NCI-H2196 treated with DMSO at 0.1 percent for 48 hours (cell line): ENCODE results near the gene GABRG3.
"Not testable (repeated sequence)": the region's sequence is repeated elsewhere in the genome, so short reads cannot be mapped to it uniquely, and the experiment has no call there.

Experiments
- DNase-seq: peaks from one replicate; lab custom pipeline; 2025; ENCODE audit not compliant: unreplicated experiment; lab: John Stamatoyannopoulos, UW

The GABRG3 gene

DNA sequence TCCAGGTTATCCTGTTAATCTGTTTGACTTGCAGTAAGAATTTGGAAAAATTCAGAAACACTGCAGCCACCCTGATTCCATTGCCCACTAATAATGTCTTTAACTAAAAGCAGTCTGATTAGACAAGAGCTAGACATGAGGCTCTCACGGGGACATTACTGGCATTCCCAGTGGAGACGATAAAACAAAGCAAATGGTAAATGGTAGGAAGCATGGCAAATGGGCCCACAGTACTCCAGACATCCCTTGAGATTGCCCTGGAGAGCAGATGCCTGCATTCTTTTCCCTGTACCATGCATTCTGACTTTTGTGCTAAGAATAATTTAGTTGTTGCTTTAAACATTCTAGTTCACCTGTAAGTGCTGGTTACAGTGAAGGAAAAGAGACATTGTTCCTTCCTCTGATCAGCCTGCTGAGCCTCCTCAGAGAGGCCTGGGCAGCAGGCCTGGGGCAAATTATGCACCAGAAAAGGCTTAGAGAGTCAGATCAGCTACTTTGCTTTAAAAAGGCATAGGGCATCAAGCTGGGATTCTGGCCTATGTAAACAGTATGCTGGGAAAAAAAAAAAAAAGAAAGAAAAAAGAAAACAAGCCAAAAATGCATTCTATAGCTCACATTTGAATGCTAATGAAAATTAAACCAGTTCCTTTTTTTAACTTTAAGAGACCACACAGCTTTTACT, 204.6 kb downstream of the GABRG3 start:
- no peak for DNase-seq

DNA sequence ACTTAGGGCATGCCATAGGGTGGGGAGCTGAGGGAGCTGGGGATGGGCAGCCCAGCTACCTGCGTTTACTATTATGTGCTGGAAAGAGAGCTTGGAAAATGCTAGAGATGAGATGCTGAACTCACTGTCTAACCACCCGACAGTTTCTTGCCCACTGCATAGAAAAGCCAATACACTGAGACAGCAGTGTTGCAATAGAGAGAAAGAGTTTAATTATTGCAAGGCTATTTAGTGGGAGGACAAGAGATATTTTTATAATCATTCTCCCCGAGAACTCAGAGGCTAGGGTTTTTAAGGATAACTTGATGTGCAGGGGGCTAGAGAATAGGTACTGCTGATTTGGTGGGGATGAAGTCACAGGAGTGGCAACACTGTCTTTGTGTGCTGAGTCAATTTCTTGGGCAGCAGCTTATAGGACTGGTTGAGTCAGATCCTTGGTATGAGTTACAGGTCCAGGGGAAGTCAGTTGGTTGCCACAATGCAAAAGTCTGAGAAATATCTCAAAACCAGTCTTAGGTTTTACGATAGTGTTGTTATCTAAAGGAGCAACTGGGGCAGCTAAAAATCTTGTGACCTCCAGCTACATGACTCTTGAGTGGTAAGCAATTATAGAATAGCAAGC, 205.9 kb downstream of the GABRG3 start:
- DNase-seq, result no peak

DNA sequence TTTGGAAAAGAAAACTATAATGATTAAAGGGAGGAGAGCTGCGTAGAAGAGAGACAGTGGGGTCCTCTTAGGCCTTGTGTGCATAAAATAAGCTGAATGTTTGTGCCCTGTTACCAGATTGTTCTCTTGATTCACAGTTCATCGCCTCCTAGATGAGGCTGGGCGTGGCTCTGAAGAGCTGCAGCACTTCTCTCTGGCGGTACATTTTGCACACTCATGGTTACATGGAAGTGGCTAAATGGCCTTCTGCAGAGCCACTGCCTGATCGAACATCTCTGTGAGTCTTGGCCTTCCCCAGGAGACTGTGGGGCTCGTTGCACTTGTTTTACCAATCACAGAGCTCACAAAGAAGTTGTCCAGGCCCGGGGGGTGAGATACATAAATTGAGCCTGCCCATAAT, 208.8 kb downstream of the GABRG3 start:
- no peak for DNase-seq

DNA sequence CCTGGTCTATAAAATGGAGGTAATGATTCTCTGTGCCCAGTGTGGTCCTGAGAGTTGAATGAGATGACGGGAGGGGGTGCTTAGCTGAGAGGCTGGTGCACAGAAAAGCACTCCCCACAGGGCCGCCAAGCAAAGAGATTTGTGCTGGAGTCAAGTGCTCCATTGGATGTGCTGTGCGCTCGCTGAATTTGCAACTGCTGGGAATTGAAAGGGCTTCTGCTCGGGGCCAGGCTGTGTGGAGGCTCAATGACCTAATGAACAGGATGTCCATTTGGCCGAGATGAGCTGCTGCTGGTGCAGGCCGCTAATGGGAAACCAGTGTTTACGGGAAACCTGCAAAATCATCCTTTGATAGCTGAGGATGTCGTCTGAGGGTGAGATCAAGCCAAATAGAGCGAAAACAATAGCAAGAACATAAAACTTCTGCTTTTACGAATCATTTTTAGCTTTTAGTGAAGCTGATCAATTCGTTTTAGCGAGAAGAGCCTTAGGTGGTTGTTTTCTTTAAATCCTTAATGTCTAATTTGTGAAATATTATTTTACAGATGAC, 211.7 kb downstream of the GABRG3 start:
- DNase-seq, result no peak

DNA sequence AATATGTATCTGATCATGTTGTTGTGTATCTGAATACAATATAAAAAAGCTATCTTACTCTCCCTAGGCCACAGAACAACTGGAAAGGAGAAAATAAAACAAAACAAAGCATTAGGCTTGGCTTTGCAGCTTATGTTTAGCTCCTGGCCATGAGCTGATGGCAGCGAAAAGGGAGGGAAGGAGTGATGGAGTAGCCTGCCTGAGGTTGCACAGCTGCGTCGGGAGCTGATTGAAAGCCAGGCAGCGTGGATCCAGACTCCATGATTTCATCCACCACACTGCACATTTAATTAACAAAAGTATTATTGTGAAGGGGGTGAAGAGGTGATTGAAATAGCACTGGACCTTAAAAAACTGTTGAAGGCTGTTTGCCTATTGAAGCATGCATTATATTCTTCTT, 212.2 kb downstream of the GABRG3 start:
- DNase-seq, result no peak

DNA sequence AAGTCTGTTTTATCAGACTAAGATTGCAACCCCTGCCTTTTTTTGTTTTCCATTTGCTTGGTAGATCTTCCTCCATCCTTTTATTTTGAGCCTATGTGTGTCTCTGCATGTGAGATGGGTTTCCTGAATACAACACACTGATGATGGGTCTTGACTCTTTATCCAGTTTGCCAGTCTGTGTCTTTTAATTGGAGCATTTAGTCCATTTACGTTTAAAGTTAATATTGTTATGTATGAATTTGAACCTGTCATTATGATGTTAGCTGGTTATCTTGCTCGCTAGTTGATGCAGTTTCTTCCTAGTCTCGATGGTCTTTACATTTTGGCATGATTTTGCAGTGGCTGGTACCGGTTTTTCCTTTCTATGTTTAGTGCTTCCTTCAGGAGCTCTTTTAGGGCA, 220.5 kb downstream of the GABRG3 start:
- DNase-seq, result not testable (repeated sequence)

DNA sequence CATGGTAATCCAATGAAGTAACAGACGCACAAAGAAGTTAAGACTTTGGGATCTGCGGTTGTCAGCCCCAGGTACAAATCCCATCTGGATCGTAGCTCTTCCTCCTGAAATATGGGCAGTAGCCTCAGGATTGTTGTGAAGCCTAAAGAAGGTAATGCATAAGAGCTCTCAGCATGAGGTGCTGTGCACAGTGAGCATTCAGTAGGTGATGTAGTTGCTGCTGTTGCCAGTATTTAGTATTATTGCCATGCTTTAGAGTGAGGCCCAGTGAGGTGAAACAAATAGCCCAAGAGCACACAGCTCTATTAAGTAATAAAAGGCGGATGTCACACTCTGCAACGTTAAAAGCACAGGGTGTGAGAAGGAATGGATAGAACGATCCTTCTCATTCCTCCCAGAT, 225.7 kb downstream of the GABRG3 start:
- DNase-seq, result no peak

DNA sequence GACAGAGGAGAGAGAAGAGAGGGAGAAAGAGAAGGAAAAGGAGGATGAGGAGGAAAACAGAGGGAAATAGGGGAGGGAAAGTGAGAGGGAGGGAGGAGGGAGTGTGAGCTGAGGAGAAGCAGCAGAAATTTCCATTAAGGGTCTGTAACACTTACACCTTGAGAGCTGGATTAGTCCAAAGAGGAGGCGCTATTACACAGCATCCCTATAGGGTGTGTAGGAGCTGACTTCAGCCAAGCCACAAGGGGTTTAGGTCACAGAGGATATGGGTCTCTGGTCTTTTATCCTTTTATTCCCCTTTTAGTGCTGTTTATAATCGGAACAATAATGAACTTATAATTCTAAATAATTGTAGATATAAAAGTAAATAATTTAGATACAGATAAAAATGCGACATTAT, 230.4 kb downstream of the GABRG3 start:
- no peak for DNase-seq

DNA sequence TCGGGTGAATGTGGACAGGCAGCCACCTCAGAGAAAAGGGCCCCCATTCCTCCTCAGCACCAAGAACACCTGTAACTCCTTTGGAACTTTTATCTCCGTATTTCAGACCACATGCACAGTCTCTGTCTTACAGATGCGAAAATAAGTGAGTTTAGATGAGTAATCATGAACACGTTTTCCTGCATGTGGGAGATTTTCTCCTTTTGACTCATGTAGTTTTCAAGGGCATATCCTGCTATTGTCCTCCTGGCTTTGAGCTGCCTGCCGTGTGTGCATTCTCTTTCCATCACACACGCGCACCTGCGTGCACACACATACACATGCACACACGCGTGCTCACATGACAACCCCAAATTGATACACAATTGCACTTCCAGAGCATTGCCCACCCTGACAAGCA, 239.2 kb downstream of the GABRG3 start:
- DNase-seq, result no peak

DNA sequence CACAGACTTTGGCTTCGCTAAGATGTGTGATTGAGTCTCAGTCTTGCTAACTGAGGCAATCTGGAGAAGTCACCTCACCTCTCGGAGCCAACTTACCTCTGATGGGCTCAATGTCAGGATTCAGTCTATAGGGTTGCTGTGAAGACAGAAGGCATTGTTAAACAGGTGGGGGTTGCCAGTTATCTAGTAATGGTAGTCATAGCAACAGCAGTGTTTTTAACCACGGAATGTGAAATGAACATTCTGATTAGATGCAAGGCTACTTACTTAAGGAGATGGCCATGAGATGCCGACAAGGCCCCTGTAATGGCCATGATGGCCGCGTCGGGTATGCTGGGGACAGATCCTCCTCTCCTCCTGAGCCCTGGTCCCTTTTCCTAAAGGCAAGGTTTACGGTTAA, 243.1 kb downstream of the GABRG3 start:
- no peak for DNase-seq

DNA sequence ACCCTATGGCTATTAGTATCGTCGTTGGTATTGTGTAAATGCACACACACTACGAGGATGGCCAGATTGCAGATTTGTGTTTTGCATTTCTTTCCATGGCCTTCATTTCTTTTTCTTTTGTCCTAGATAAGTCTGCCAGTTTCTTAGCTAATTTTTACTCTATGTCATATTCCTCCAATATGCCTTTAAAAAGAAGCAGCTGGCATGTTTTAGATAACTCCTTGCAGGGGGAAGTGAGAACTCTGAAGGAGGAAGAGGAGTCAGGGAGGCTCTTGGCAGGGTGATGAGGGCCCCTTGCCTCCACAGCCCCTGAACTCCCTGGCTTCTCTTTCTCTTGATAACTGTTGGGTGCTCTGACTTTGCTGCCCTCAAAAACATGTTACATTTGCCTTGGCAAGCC, 244.0 kb downstream of the GABRG3 start:
- no peak for DNase-seq

DNA sequence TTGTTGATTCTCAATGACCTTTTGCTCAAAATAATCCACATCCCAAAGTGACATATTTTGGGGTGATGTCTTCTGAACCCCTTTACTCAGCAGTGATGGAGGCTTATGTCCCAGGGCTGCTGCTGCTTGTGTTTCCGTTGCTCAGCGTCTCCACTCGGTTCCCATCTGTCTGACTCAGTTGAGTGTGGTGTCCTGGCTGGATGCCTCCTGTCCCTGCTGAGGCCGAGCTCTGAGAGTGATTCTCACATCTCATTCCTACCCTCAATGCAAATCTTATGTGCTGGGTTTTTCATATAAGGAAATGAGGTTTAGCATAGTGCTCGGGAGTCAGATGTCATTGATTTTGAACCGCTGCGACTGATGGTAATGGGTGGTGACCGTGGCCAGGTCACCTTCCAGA, 247.4 kb downstream of the GABRG3 start:
- no peak for DNase-seq

DNA sequence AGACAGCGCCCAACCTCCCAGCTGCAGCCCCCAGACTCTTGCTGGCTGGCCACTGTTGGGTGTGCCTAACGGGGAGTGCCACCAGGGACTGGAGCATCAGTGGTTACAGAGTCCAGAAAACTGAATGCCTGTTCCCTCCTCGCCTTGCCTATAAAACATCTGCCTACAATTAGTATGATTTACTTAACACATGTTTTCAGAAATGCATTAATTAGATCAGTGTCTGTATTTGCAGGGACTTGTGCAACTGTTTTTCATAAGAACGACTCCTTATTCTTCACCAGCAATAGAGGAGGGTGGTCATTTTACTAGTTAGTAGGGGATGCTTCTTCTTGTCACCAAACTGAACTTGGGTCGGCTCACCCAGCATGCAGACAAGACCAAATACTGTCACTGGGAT, 248.7 kb downstream of the GABRG3 start:
- DNase-seq, result no peak

DNA sequence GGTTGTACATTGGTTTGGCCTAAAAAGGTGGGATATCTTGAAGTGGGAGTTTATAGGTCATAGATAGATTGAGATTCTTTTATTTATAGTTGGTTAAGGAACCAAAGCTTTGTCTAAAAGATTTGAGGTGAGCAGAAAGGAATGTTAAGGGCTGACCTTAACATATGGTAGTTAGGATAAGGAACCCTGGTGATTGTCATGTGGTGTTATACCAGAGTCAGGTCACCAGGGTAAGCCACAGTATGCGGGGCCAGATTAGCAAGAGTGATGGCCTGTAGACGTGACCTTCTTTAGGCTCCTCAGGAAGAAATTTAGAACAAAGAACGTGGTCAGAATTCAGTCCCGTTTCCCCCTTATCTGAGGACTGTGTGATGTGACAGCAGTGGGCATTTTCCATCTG, 249.2 kb downstream of the GABRG3 start:
- DNase-seq, result no peak

DNA sequence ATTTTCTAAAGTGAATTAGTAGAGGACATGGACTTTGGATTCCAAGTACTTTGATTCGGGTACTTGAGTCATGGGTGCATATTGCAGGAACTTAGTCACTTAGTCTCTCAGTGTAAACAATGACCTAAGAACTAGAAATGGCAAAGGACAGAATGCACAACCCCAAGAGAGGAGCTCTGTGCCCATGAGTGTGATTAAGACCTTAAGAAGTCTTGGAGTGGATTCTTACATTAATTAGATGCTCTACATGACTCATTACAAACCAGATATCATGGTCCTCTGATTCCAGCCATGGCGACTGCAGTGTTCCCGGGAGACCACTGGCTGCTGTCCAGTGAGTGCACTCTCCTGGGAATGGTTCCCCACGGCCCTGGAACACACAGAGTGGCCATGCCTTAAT, 251.5 kb downstream of the GABRG3 start:
- no peak for DNase-seq

DNA sequence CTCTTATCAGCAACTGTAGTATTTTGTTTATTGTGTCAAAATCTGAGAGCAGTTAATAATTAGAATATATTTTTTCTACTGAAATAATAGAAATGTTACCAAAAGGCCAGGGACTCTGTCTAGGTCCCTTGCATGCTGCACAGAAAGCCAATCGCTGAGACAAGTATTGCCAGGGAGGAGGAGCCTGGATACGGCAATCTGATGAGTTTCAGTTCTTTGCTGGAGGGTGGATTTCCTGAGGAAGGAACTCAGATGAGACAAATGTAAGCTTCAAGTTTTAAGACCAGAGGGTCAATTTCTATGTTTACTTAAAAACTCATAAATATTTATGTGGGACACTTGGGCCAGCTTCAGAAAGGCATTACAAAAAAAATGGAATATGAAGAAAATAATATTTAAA, 252.2 kb downstream of the GABRG3 start:
- DNase-seq, result no peak

DNA sequence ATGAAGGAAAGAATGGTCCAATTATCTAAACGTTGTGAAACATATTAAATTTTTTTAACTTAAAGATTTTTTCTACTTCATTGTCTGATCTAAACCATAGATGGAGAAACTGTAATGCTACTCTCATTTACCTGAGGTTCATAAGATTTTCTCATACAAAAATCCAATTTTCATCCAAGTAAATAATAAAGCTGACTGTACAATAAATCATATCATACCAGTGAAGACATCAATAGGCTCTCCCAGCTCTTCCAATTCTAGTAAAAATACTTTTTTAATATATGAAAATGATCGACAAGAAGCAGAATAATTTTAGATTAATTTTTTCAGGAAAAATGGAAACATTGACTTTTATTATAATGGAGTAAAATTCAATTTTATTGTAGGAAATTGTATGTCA, 260.8 kb downstream of the GABRG3 start:
- no peak for DNase-seq

DNA sequence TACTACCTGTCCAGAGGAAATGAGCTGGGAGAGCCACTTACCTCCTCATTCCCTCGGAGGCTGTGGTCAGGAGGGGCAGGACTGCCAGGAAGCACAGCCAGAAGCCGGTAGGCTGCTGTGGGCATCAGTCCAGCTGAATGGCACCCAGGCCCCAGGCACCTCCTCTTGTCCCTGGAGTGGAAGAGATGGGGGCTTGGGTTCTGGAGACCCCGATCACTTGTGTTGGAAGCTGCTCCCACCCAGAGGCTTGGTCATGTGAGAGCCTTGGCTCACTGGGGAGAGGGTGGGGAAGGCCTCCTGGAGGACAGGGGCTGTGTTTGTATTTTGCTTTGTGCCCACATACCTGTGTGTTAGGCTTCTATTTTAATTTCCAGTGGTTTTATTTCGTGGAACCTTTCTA, 261.9 kb downstream of the GABRG3 start:
- no peak for DNase-seq

DNA sequence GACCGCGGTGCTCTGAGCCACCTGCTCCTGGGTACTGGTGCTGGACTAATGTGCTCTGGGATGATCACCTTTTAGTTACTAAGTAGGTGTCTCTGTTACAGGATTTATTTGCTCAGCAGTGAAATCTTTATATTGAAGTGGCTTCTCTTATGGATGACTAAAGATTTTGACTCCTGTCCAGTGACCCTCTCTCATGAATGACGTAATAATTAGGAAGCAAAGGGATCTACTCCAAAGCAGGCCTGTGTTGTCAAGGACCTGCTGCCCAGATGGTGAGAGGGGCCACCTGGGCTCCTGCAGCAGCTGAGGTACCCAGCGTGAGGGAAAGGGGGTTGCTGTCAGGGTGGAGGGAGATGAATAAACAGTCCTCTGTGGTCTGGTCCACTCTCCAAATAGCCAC, 263.6 kb downstream of the GABRG3 start:
- no peak for DNase-seq

DNA sequence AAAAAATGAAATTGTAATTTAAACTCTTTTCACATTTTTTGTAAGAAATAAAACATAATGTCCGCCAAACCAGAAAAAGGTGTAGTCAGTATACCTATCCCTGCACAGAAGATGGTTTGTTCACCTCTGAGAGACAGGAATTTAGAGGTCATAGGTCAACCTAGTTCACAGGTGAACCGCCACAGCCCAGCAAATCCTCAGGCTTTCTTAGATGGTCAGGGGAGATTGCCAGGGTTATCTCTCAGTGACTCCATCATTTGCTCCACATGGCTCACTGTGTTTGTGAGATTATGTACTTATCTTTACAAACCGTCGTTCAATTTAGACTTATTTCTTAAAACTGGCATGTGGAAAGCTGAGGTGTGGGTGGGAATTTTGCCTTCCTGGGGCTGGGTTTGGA, 264.2 kb downstream of the GABRG3 start:
- no peak for DNase-seq

DNA sequence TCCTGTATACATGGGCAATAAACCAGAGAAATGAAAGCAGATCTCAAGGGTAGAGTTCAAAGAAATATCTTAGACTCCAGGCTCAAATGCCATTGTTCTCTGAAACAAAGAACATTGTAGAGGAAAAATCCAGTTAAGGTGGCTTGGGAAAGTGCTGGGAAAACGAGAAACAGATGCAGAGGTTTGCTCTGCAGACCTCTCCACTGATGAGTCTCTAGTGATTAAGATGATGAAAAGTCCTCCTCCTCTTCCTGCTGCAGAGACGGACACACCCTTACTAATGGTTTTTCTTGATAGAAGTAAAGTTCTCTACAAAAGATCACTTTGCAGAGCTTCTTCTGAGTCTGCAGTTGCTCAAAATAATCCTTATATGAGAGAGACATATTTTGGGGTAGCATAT, 264.7 kb downstream of the GABRG3 start:
- DNase-seq, result no peak

DNA sequence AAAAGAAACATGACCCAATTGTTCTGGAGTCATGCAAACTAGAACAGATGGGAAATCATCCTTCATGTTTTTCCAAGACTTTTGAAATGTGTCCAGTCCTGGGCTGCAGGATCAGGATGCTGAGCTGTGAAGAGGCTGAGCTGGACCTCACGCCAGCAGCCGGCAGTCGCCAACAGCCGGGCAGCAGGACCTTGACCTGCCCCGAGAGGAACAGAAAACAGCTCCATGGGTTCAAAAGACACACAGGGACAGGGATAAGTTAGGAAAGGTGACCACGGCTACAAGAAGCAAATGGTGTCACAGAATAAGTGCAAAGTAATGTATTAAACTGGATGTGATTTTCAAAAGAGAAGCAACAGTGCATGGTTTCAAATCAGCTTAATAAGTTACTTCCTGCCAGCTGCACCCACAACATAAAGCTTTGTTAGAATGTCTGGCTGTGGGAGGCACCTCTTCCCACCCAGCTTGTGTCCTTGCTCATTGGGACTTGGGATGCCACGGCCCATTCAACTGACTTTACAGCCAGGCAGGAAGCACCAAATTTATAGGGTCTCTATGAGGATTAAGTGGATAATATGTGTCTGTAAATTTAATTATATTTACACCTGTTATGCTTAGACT, 266.4 kb downstream of the GABRG3 start:
- no peak for DNase-seq
